GM12878 (cell line): ENCODE data around the gene CHD1. TPM values are rescaled to one million over a fixed set of nuclear protein-coding genes. Genes with fewer than 3 reads are reported as not detected.
"Not testable (repeated sequence)": the region's sequence is repeated elsewhere in the genome, so short reads cannot be mapped to it uniquely, and the experiment has no call there.

Experiments
- ATAC-seq: fragments of 200-7000 bp; cut with Tn5 transposase; 3 replicates; pipeline ENCODE4 v1.9.1; 2020; ENCODE audit warnings: mild to moderate bottlenecking, moderate library complexity
- BruUV-seq: library from RNA; stranded (reverse); fragments of 400-500 nt; replicated peaks from 2 replicates; lab custom pipeline; 2021; lab: Mats Ljungman, UMichigan
- CTCF ChIA-PET: fragments of 300-600 bp; sonication (Branson Sonifier 250); formaldehyde crosslinking; extraction: SDS; loops from one replicate; lab custom pipeline; 2021; ENCODE audit warnings: inconsistent platforms; lab: Yijun Ruan, JAX
- POLR2A ChIA-PET: fragments of 350-600 bp; formaldehyde crosslinking; extraction: SDS; loops from one replicate; lab custom pipeline; 2021; ENCODE audit warnings: inconsistent platforms; lab: Charles Lee
- RAD21 ChIA-PET: fragments of 300-600 bp; sonication (Branson Sonifier 250); formaldehyde crosslinking; loops from one replicate; lab custom pipeline; 2023; ENCODE audit warnings: antibody characterized with exemption; ENCODE audit not compliant: unreplicated experiment; lab: Charles Lee
- SMC1A ChIA-PET: fragments of 300-600 bp; sonication (Branson Sonifier 250); formaldehyde crosslinking; loops from one replicate; lab custom pipeline; 2023; ENCODE audit not compliant: unreplicated experiment, uncharacterized antibody; lab: Charles Lee
- DNase-seq: peaks from one replicate; pipeline ENCODE4 v3.0.0-alpha.2; 2011; ENCODE audit warnings: low read depth, low spot score
- FAIRE-seq: peaks from 3 replicates; lab custom pipeline; 2011; peaks lifted over from hg19 to GRCh38; lab: Jason Lieb, UNC
- H2AFZ ChIP-seq: 2 replicates; pipeline ENCODE4 v1.6.0; 2011; ENCODE audit warnings: low read depth, low read length, control low read depth; ENCODE audit not compliant: control insufficient read depth
- H3K27ac ChIP-seq: 2 replicates; pipeline ENCODE4 v1.5.1; 2011; ENCODE audit warnings: control low read depth; ENCODE audit not compliant: control insufficient read depth, insufficient read depth
- H3K27me3 ChIP-seq, 2 experiments: replicated peaks in 1 of 2; 2 replicates each; pipeline versions ENCODE4 v1.6.0 to v1.6.1; 2011; ENCODE audit warnings: low read length in 1 of 2; ENCODE audit not compliant: control insufficient read depth in 2 of 2, insufficient read depth in 2 of 2
- H3K36me3 ChIP-seq, 2 experiments: 2 replicates each; pipeline ENCODE4 v1.5.1; 2011; ENCODE audit warnings: low read length in 1 of 2; ENCODE audit not compliant: control insufficient read depth in 2 of 2, insufficient read depth in 2 of 2
- H3K4me1 ChIP-seq: 2 replicates; pipeline ENCODE4 v1.6.1; 2011; ENCODE audit warnings: mild to moderate bottlenecking, low read length, moderate library complexity, mixed read lengths; ENCODE audit not compliant: control insufficient read depth, insufficient read depth
- H3K4me2 ChIP-seq: 2 replicates; pipeline ENCODE4 v1.6.0; 2011; ENCODE audit warnings: control low read depth; ENCODE audit not compliant: control insufficient read depth, insufficient read depth
- H3K4me3 ChIP-seq: fragments of 200-600 bp; sonication (generic); 2 replicates; pipeline ENCODE4 v1.5.1; 2016
- H3K79me2 ChIP-seq: 2 replicates; pipeline ENCODE4 v1.6.0; 2011; ENCODE audit warnings: low read length; ENCODE audit not compliant: control insufficient read depth, insufficient read depth
- H3K9ac ChIP-seq: 2 replicates; pipeline ENCODE4 v1.8.0; 2011; ENCODE audit warnings: low read length, control low read depth, mixed read lengths; ENCODE audit not compliant: control insufficient read depth, insufficient read depth
- H3K9me3 ChIP-seq: replicated peaks from 3 replicates; pipeline ENCODE4 v1.5.1; 2011; ENCODE audit warnings: mild to moderate bottlenecking, low read length; ENCODE audit not compliant: control insufficient read depth, insufficient read depth
- H4K20me1 ChIP-seq: 2 replicates; pipeline ENCODE4 v1.6.0; 2011; ENCODE audit not compliant: control insufficient read depth, insufficient read depth
- IRF3 ChIP-seq: fragments of 450-650 bp; IDR thresholded peaks from 2 replicates; pipeline ENCODE4 v1.6.1; 2014; ENCODE audit warnings: mild to moderate bottlenecking
- NR2C2 ChIP-seq: IDR thresholded peaks from 2 replicates; pipeline ENCODE4 v1.6.1; 2011; ENCODE audit warnings: borderline replicate concordance, low read depth; ENCODE audit not compliant: control insufficient read depth, insufficient read length
- RB1 ChIP-seq: fragments of 450-650 bp; formaldehyde crosslinking; IDR thresholded peaks from 2 replicates; pipeline ENCODE4 v1.6.1; 2017; ENCODE audit warnings: mild to moderate bottlenecking, borderline replicate concordance
- RELB ChIP-seq: fragments of 450-650 bp; IDR thresholded peaks from 2 replicates; pipeline ENCODE4 v1.6.1; 2017; ENCODE audit warnings: low read depth, mild to moderate bottlenecking, moderate library complexity
- WGBS: methylation state at CpG from one replicate; pipeline ENCODE4 v1.1.6; 2016; ENCODE audit warnings: low lambda C conversion rate; ENCODE audit not compliant: insufficient replicate concordance, insufficient coverage; ENCODE audit errors: missing lambda C conversion rate; 5-methylcytosine and 5-hydroxymethylcytosine counted together
- in situ Hi-C: fragments of 300-500 bp; cut with MboI; formaldehyde crosslinking; loops from 9 replicates; pipeline ENCODE4 v1.14.3; 2018; ENCODE audit warnings: mixed read lengths
- intact Hi-C: fragments of 100-400 bp; cut with micrococcal nuclease; formaldehyde crosslinking; loops from one replicate; pipeline ENCODE4 v1.14.2; 2022; ENCODE audit not compliant: unreplicated experiment
- polyA plus RNA-seq, 11 experiments: library from polyadenylated mRNA; depleted of rRNA in 4 of 11; unstranded in 6 of 11; stranded (reverse) in 5 of 11; fragments of >200 nt; fragmentation: Nextera tagmentation in 4 of 11; fragmentation: Illumina TruSeq in 1 of 11; extraction: Ambion mirVana in 4 of 11; extraction: Trizol in 1 of 11; gene quantifications; 1 replicate in 1 of 11; 2 replicates in 10 of 11; pipeline versions ENCODE4 v1.2.1 to v1.2.3, GENCODE V29; 2011 to 2016; ENCODE audit warnings: inconsistent platforms in 2 of 11, missing spikeins in 2 of 11, low read depth in 1 of 11
- total RNA-seq, 4 experiments: library from RNA; depleted of rRNA in 3 of 4; stranded (reverse); fragments of >200 nt in 3 of 4; fragmentation: Illumina TruSeq in 1 of 4; extraction: Trizol in 1 of 4; gene quantifications; 2 replicates each; pipeline versions ENCODE4 v1.2.1 to v1.2.3, GENCODE V29; 2013 to 2021

The CHD1 gene
- total and polyA plus RNA-seq, 10 of the 15 experiments (the other 5 are each of a cell fraction or from before 2014, with no cell fraction given): 25.5 to 158 (median 50.5) TPM

GRCh38 chr5:98957307-98957706, 28.5 kb upstream of the CHD1 start:
- no peaks in the 10 kb centered on the region for H4K20me1 ChIP-seq
- H3K9ac ChIP-seq: no peak overlapping the region
- ChIA-PET POLR2A (no interaction called here), CTCF (interaction anchor here (1.2 kb wide), 1 partner anchor 14 kb away, joined by 3 read pairs; no protein-coding TSS in a partner anchor), RAD21 (no interaction called here), SMC1A (no interaction called here)
- intact Hi-C loops (no loop called here), in situ Hi-C loops (no loop called here)
- BruUV-seq: no TSS peak
- no peaks in the 10 kb centered on the region for H3K4me1 ChIP-seq
- no peaks in the 10 kb centered on the region for H3K9me3 ChIP-seq
- no peak overlapping the region for H2AFZ ChIP-seq
- H3K79me2 ChIP-seq: no peaks in the 10 kb centered on the region
- H3K27ac ChIP-seq: no peak overlapping the region
- no peaks in the 10 kb centered on the region for H3K36me3 ChIP-seq
- ATAC-seq (no peak), DNase-seq (no peak), FAIRE-seq (no peak)
- no peaks in the 10 kb centered on the region for H3K27me3 ChIP-seq
- no peak for TF ChIP-seq IRF3
- TF ChIP-seq RB1: no peak
- no peak for TF ChIP-seq NR2C2
- TF ChIP-seq RELB: no peak
- H3K4me2 ChIP-seq: no peak overlapping the region
- H3K4me3 ChIP-seq: no peak overlapping the region
- WGBS: 74% methylated on average over 2 of the region's 2 CpGs

- H3K79me2 ChIP-seq, H3K27me3 ChIP-seq, intact Hi-C loops, DNase-seq, H3K4me1 ChIP-seq, H3K9ac ChIP-seq, H4K20me1 ChIP-seq, H3K4me2 ChIP-seq, H3K4me3 ChIP-seq, RAD21 ChIA-PET, FAIRE-seq, ATAC-seq, CTCF ChIA-PET, H2AFZ ChIP-seq, BruUV-seq, H3K27ac ChIP-seq, H3K36me3 ChIP-seq, SMC1A ChIA-PET, in situ Hi-C loops, POLR2A ChIA-PET, H3K9me3 ChIP-seq: not testable (repeated sequence)
- 98% methylated on average over 2 of the region's 3 CpGs for WGBS
These were observed 27.1 kb upstream of the CHD1 start for GRCh38 chr5:98955888-98956287.

- H3K27me3 ChIP-seq, H3K9ac ChIP-seq, intact Hi-C loops, H3K4me3 ChIP-seq, FAIRE-seq, RAD21 ChIA-PET, H3K4me1 ChIP-seq, H3K36me3 ChIP-seq, POLR2A ChIA-PET, H3K9me3 ChIP-seq, SMC1A ChIA-PET, in situ Hi-C loops, H4K20me1 ChIP-seq, BruUV-seq, H3K4me2 ChIP-seq, CTCF ChIA-PET, ATAC-seq, H2AFZ ChIP-seq, DNase-seq, H3K27ac ChIP-seq, H3K79me2 ChIP-seq: not testable (repeated sequence)
- WGBS: no CpG with 5 or more reads among the region's 2 CpGs
These were observed 26.7 kb upstream of the CHD1 start for GRCh38 chr5:98955471-98955870.
